GM23248 (cell line): ENCODE results near the gene RUNDC1.

Source experiments
- EZH2 ChIP-seq: fragments of 200-600 bp; sonication (generic); IDR thresholded peaks from 2 replicates; pipeline ENCODE4 v1.6.1; 2018; ENCODE audit warnings: antibody characterized with exemption, mild to moderate bottlenecking; ENCODE audit not compliant: insufficient read depth, poor library complexity, severe bottlenecking
- EZH2phosphoT487 ChIP-seq: fragments of 200-600 bp; sonication (generic); IDR thresholded peaks from 2 replicates; pipeline ENCODE4 v1.6.1; 2018; ENCODE audit warnings: antibody characterized with exemption, moderate library complexity, mild to moderate bottlenecking, low read depth; ENCODE audit not compliant: insufficient read depth

- no peak for TF ChIP-seq EZH2phosphoT487
- TF ChIP-seq EZH2: no peak
Observed at GRCh38 chr17:42953669-42954068, 26.7 kb upstream of the RUNDC1 start.
